AG08396 (cell line): ENCODE measurements around the gene CYP17A1.

Experiments used
- DNase-seq: peaks from one replicate; pipeline ENCODE4 v3.0.0; 2012; ENCODE audit warnings: low spot score, mixed read lengths

The CYP17A1 gene

GRCh38 chr10:102804382-102805055 is 32.7 kb downstream of the CYP17A1 start:
- DNase-seq, result no peak

- peak; percentile 67 for DNase-seq
Measured at GRCh38 chr10:102802920-102803534, 34.2 kb downstream of the CYP17A1 start.

GRCh38 chr10:102801978-102802377 is 35.2 kb downstream of the CYP17A1 start:
- no peak for DNase-seq

DNA sequence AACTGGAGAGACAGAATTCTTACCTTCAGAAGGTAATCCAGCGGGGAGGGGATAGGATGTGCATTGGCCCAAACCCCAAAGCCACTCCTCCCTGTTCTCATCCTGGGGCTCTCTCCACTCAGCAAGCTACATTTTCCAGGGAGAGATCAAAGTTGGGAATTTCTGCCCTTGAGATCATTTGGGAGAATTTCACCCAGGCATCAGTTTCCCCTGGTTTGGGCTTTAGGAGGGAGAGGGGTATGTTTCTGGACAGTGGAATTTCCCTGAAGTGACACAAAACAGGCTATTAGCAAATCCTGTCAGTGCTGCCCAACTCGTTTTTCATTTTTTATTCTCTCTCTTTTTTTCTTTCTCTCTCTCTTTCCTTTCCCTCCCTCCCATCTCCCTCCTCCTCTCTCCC is 35.7 kb downstream of the CYP17A1 start:
- no peak for DNase-seq

DNA sequence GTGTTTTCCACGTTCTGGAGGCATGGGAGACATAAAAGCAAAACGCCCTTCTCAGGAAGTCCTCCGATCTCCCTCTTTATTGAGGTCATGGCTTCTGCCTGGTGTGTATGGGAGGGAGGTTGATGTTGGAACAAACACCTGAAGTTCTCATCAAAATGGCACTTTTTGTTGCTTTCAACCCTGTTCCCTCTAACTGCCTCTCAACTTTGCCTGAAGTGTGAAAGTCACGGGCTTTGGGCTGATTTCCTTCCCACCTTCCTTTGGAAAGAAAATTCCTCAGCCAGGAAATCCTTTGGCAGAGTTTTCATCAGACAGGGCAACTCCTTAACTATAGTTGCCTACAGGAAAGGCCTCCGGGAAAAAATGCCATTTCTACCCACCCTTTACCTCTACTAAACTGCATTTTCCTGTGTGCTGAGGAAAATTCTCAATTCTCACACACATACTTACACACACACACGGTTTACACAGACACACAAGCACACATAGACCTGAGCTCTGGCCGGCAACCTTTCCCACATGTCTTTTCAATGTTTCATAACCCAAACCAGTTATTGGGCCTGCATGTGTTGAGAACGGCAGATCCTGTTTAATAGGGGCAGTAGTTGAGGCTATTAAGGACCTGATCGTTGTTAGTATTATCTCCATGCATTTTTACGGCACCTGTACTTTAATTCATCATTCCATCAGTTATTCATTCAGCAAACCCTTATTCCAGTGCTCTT is 36.4 kb downstream of the CYP17A1 start:
- no peak for DNase-seq

DNA sequence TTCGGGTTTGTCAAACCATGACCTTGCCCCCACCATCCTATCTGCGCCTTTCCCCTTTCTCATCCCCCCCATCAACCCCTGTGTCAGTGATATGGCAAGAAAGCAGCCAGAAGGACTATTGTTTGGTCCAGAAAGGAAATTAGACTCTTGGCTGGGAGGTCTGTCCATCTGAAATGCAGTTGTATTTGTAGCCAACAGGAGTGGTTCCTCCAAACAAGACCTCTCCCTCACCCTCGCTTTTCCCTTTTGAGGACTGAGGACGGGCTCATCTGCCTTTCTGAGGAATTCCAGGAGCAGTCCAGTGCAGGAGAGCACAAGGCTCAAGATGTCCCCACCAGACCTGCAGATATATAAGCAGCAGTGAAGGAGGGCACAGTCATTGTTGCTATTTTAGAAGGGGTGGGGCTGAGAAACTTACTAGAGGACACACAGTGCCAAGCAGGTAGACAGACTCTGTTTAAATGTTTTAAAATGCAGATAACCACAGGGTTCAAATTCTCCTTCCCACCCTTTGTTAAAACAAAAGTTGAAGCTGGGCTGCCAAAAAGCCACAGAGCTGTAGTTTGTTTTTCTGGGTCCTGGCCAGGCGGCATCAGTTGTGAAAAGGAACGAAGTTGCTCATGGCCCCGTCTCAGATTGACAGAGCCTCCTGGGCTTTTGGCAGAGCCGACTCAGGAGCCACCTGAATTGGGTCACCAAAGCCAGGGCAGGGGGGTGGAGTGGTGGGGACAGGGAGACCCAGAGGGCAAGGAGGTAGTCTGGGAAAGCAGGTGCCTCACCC is 37.3 kb downstream of the CYP17A1 start:
- DNase-seq, result no peak

DNA sequence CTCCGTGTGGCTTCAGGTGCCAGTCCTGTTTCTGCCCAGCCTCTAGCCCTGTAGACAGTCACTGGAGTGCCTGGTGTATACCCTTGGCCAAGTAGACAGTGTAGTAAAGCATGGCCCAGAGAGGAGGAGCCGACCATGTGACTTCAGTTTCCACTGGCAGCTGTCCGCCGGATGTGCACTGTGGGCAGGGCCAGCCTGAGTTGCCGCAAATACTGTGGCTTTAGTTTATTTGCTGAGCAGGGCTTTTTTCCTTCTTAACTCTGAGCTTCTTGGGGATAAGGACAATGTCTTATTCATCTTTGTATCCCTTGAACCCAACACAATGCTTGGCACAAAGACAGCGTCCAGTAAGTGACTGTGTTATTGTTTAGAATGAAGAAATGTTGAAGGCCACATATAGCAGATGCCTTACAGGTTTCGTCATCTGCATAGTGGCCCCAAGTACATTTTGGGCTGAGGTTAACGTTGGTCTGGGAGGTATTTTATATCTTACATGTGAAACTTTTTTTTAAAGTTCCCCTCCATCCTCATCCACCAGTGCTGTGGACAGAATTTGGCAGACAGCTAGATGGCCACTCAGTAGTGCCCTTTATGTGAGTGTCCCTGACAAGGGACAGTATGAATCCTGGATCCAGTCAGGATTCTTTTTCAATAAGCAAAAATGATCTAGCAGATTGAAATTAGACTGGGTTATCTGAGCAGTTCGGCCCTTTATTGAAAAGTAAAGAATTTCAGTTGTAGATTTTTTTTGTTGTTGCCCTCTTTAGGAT is 40.6 kb downstream of the CYP17A1 start:
- peak; percentile 59 for DNase-seq

DNA sequence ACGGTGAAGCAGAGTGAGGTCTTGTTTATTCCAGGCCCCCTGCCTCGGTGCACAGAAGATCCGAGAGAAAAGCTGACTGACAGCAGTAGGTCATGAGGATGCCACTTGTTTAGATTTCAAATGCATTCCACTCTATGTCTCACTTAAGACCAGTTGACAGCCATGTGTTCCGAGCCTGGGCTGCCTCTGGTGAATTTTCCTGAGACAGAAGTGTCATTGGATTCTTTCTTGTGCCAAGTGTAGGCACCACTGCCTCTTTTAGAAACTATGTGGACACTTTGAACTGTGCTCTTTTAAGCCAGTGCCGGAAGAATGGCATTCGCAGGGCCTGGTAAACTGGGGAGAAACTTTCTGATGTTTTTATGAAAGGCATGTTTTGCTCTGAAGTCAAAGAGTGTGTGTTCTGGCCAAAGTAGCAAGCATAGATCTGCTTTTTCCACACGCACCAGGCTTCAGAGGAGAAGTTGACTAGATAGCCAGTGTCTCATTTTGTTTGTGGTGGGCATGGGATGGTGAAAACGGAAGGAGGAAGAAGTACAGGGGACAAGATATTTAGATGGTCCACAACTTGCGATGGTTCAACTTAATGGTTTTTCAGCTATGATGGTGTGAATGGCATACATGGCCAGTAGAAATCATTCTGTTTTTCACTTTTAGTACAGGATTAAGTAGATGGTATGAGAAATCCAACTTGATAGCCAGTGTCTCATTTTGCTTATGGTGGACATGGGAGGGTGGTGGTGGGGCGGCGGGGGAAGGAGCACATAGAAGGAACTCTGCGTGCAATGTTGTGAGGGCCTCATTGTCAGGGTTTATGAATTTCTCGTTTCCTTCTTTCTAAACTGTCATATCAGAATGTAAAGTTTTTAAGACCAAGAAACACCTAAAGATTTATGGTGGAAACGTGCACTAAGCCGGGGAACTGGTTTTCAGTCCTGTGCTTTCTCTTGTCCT is 41.5 kb downstream of the CYP17A1 start:
- no peak for DNase-seq

DNA sequence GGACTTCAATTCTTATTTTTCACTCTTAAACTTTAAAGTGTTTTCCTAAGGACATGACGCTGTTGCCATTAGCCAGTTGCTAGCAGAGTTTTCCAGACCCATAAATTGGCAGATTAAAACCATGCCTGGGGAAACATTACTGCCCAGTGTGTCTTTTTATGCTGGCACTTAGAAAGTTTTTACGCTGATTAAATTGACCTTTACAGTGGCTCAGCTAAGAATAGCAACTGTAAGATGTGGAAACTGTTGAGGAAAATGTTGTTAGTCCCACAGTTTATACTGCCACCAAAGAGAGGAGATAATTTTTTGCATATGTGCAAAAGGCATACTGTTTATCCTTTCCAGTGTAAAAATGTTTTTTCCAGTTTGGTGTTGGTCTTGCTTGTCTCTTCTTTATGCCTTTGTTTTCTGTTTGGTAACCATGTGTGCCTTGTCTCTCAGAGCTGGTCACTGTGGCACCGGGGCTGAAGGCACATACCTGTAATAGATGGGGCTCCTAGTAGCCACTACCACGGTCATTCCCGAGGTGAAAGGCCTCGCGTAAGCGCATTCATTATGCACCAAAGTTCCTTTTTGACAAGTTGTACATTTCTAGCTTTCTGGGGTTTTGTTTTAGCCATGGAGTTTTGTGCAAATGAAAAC is 45.3 kb downstream of the CYP17A1 start:
- no peak for DNase-seq

DNA sequence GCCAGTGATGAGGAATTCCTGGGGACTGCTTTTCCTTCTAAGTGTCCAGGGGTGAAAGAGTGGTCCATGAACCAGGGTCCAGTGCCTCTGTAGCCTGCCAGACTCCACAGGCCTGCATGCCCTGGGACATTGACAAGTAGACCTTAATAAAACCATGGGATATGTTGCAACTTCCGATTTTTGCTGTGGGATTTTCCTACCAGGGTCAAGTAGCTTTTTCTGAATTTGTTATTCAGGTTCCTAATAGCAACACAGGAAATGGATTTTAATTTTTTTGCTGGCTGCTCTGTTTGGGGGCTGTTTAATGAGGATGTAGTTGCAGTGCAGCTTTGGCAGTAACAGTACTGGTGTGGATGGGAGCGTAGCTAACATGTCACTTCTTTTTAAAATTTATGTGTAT is 51.4 kb downstream of the CYP17A1 start:
- DNase-seq, result no peak

DNA sequence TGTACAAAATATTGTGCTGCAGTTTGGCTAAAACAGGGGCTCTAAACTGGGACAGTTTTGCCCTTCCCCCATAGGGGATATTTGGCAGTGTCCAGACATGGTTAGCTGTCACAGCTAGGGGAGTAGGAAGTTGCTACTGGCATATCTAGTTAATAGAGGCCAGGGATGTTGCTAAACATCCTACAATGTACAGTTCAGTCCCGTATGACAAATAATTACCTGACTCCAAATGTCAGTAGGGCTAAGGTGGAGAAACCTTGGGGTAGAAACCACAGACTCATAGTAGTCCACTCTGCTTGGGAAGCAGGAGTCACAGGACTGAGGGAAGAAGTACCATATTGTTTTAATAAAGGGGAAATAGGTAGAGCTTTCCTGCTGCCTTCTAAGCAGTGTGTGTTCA is 53.6 kb downstream of the CYP17A1 start:
- DNase-seq, result no peak

- DNase-seq, result peak; percentile 61
Measured at GRCh38 chr10:102782673-102783551, 54.3 kb downstream of the CYP17A1 start.

DNA sequence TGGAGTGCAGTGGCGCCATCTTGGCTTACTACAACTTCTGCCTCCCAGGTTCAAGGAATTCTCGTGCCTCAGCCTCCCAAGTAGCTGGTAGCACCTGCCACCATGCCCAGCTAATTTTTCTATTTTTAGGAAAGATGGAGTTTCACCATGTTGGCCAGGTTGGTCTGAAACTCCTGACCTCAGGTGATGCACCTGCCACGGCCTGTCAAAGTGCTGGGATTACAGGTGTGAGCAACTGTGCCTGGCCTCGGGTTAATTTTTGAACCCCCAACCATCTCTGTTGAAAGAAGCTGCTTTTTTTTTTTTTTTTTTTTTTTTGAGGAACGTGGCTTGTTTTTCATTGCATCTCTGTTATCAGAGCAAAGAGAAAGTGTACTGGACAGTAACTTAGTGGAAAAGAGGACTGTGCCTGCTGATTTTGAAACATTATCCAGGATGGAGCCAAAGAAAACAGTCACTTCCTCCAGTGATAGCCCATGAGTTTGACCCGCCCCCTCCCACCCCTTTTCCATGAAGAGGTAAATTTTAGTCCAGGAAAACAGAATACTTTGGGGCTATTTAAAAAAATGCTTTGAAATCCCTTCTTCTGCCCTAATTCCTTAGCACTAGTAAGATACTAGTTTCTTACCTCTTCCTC is 55.2 kb downstream of the CYP17A1 start:
- no peak for DNase-seq

DNA sequence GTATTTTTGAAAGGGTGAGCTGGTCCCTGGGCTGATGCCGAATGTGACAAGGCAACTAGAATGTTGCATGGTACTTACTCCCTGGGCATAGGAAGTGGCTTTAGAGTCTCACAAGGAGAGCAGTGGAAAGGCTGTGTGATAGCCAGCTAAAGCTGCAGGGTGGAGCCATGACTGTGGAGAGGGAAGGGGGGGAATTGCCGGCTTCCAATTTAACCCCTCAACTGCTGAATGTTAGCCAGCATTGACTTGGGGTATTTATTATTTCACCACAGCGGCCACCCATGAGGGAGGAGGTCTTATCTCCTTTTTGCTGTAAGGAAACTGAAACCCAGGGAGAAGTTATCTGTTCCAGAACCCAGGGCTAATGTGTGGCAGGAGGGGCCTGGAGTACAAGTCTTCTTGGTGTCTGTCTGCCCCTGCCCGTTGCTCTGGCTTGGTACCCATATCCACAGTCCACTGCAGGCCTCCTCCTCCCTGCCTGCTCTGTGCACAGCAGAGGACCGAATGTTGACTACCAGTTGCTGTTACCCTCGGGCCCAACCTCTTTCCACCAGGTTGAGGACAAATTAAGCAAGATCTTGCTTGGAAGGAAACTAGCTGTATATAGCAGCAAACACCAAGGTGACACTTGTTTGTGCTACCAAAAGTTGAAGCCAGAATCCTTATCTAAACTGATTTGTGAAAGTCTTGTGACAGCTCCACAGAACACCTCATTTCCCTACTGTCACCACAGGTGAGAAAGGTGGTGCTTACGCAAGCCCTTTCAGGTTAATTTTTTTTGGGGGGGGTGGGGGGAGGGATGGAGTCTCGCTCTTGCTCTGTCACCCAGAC is 55.9 kb downstream of the CYP17A1 start:
- no peak for DNase-seq
